HUES48 (cell line): ENCODE results near the gene PCBP3.

Experiments used
- H3K27ac ChIP-seq: one replicate; pipeline ENCODE4 v1.7.0; 2013; ENCODE audit warnings: low read depth, low read length, inconsistent platforms
- H3K27me3 ChIP-seq: 2 replicates; pipeline ENCODE4 v1.6.1; 2013; ENCODE audit warnings: mild to moderate bottlenecking, low read length; ENCODE audit not compliant: control insufficient read depth, insufficient read depth
- H3K36me3 ChIP-seq: 2 replicates; pipeline ENCODE4 v1.6.1; 2013; ENCODE audit warnings: low read length; ENCODE audit not compliant: control insufficient read depth, insufficient read depth
- H3K4me1 ChIP-seq: 2 replicates; pipeline ENCODE4 v1.6.1; 2013; ENCODE audit warnings: mild to moderate bottlenecking, low read length; ENCODE audit not compliant: control insufficient read depth, insufficient read depth
- H3K4me3 ChIP-seq: 2 replicates; pipeline ENCODE4 v1.5.1; 2013; ENCODE audit warnings: mild to moderate bottlenecking, low read depth, low read length
- H3K9ac ChIP-seq: 2 replicates; pipeline ENCODE4 v1.6.1; 2013; ENCODE audit warnings: mild to moderate bottlenecking, low read depth, low read length, moderate library complexity
- H3K9me3 ChIP-seq: 2 replicates; pipeline ENCODE4 v1.6.1; 2013; ENCODE audit warnings: low read length; ENCODE audit not compliant: control insufficient read depth, insufficient read depth

The PCBP3 gene

DNA sequence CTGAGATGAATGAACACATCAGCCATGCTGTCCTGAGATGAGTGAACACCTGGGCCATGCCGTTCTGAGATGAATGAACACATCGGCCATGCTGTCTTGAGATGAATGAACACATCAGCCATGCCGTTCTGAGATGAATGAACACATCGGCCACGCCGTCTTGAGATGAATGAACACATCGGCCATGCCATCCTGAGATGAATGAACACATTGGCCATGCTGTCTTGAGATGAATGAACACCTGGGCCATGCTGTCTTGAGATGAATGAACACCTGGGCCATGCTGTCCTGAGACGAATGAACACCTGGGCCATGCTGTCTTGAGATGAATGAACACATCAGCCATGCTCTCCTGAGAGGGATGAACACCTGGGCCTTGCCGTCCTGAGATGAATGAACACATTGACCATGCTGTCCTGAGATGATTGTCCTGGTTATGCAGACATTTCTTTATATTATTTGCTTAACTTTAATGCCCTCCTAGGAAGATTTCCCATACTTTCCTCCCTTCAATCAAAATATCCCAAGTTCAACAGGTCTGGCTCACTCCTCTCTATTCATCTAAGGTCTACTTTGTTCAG lies 289.5 kb downstream of the PCBP3 start:
- H3K36me3 ChIP-seq: no peaks in the 10 kb centered on the region
- peaks cover 29% of the 10 kb centered on the region for H3K9me3 ChIP-seq
- H3K27me3 ChIP-seq: no peaks in the 10 kb centered on the region
- H3K4me1 ChIP-seq: no peaks in the 10 kb centered on the region
- H3K4me3 ChIP-seq: no peak overlapping the region
- H3K27ac ChIP-seq: no peak overlapping the region
- H3K9ac ChIP-seq: no peak overlapping the region

DNA sequence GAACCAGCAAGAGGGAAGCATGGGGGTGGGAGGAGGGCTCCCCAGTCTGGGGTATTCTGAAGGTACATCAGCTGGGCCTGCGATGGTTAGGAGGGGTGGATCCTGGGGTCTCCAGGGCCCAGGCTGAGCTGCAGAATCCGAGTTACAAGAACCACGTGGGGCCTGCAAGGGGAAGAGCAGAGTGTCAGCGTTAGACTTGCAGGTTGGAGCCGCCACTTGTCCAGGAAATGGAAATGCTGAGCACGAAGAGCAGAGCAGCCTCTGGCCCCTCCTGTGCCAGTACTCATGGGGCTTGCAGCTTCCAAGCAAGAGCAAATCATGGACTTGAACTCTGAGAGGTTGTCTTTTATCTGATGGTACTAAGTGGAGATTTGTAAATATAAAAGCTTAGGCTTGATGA lies 290.6 kb downstream of the PCBP3 start:
- Histone ChIP-seq H3K27ac (no peak overlapping the region), H3K9me3 (peaks cover 29% of the 10 kb centered on the region), H3K4me3 (no peak overlapping the region), H3K27me3 (no peaks in the 10 kb centered on the region), H3K9ac (no peak overlapping the region), H3K4me1 (no peaks in the 10 kb centered on the region), H3K36me3 (no peaks in the 10 kb centered on the region)

GRCh38 chr21:45934554-45934953 lies 291.0 kb downstream of the PCBP3 start:
- no peaks in the 10 kb centered on the region for H3K4me1 ChIP-seq
- no peak overlapping the region for H3K4me3 ChIP-seq
- H3K9ac ChIP-seq: no peak overlapping the region
- no peaks in the 10 kb centered on the region for H3K27me3 ChIP-seq
- no peaks in the 10 kb centered on the region for H3K36me3 ChIP-seq
- peaks cover 29% of the 10 kb centered on the region for H3K9me3 ChIP-seq
- no peak overlapping the region for H3K27ac ChIP-seq

DNA sequence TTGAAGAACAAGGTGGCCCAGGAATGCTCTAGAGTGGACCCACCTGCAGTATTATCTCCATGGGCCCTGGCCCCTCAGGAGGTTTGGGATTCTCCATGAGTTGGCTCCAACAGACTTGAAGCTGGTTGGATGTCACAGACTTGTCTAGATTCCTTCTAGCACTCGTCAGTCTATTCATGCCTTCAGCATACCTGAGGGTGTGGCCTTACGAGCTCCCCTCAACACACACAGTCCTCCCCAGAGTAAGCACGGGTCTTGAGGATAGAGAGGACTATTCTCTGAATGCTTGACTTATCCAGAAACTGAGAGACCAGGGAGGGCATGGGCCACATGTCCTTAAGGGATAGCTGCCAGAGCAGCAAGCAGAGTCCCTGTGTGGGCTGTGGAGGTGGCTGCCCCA lies 292.1 kb downstream of the PCBP3 start:
- Histone ChIP-seq H3K27me3 (no peaks in the 10 kb centered on the region), H3K4me3 (no peak overlapping the region), H3K36me3 (no peaks in the 10 kb centered on the region), H3K4me1 (no peaks in the 10 kb centered on the region), H3K27ac (no peak overlapping the region), H3K9ac (no peak overlapping the region), H3K9me3 (peaks cover 29% of the 10 kb centered on the region)

DNA sequence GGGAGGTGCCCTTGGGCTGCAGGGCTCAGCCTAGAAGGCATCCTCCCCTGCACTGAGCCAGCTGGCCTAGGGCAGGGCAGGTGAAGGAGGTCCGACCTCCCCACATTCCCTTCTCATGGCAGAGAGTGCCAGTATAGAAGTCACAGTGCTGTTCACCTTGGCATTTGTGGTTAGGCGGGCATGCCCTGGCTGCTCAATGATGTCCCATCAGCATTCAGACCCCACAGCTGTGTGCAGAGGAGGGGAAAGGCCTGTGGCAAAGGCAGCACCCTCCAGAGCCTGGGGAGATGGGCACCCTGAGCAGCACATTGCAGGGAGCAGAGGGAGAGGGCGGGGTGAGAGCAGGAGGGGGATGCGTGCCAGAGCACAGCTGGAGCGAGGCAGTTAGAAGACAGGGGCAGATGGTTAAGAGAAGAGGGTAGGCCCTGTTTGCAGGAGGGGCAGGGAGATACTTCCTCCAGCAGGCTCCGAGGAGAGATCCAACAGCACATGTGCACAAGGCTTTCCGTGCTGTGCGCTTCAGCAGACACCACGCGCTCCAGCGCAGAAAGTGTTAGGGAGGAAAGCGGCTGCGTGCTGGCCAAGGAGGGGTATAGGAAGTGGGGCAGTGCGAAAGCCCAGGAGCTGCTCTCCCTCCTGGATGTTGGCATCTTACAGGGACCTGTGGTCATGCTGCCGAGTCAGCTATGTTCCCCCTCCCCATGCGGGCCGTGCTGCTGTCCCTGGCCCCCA lies 294.4 kb downstream of the PCBP3 start:
- no peak overlapping the region for H3K9ac ChIP-seq
- H3K4me1 ChIP-seq: no peaks in the 10 kb centered on the region
- no peak overlapping the region for H3K4me3 ChIP-seq
- no peak overlapping the region for H3K27ac ChIP-seq
- no peaks in the 10 kb centered on the region for H3K27me3 ChIP-seq
- H3K9me3 ChIP-seq: peaks cover 29% of the 10 kb centered on the region
- H3K36me3 ChIP-seq: no peaks in the 10 kb centered on the region

DNA sequence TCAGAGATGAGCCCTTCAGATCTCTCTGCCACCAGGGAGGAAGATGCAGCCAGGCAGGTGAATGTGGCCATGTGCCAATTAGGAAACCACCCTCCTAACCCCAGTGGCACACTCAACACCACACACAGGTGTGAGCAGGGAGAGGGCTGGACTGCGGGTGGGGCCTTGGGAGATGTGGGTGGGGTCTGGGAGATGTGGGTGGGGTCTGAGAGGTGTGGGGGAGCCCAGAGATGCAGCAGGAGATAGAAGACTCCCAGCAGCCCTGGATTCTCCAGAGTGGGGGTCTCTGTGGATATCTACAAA lies 294.9 kb downstream of the PCBP3 start:
- no peak overlapping the region for H3K9ac ChIP-seq
- no peak overlapping the region for H3K4me3 ChIP-seq
- H3K36me3 ChIP-seq: no peaks in the 10 kb centered on the region
- no peak overlapping the region for H3K27ac ChIP-seq
- no peaks in the 10 kb centered on the region for H3K4me1 ChIP-seq
- peaks cover 29% of the 10 kb centered on the region for H3K9me3 ChIP-seq
- no peaks in the 10 kb centered on the region for H3K27me3 ChIP-seq

DNA sequence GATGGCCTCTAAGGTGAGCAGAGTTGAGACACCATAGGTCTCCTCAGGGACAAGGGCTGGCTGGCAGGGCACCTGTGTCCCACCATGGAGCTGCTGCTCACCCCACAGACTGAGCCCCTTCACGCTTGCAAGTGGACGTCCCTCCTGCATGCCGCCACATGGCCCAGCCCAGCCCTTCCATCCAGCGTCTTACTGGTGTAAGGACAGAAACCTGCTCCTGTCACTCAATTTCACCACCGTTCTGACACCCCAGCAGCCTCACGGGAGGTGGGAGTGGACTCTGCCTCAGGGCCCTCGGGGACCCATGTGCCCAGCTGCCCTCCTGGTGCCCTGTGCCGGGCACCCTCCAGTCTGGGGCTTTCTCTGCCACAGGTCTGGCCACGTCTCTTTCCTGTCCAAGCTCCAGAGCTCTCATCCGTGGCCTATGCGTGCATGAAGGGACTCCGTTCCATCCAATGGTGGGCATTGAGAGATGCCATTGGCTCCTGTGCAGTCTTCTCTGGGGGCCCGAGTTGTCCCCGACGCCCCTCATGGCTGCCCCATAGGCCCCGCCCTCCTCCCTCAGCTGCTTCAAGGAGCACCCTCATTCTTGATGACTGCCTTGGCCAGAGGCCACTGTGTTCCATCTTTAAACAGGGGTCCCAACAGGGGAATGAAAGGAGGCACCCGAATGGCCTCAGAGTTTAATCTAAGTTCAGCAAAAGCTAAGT lies 295.4 kb downstream of the PCBP3 start:
- Histone ChIP-seq H3K4me3 (no peak overlapping the region), H3K9me3 (peaks cover 29% of the 10 kb centered on the region), H3K27ac (no peak overlapping the region), H3K27me3 (no peaks in the 10 kb centered on the region), H3K4me1 (no peaks in the 10 kb centered on the region), H3K36me3 (no peaks in the 10 kb centered on the region), H3K9ac (no peak overlapping the region)

GRCh38 chr21:45939521-45940045 lies 296.1 kb downstream of the PCBP3 start:
- Histone ChIP-seq H3K27me3 (no peaks in the 10 kb centered on the region), H3K36me3 (no peaks in the 10 kb centered on the region), H3K9me3 (peaks cover 26% of the 10 kb centered on the region), H3K4me1 (no peaks in the 10 kb centered on the region), H3K9ac (no peak overlapping the region), H3K27ac (no peak overlapping the region), H3K4me3 (no peak overlapping the region)

- Histone ChIP-seq H3K27me3 (no peaks in the 10 kb centered on the region), H3K9ac (no peak overlapping the region), H3K4me3 (no peak overlapping the region), H3K4me1 (no peaks in the 10 kb centered on the region), H3K27ac (no peak overlapping the region), H3K9me3 (peaks cover 21% of the 10 kb centered on the region), H3K36me3 (no peaks in the 10 kb centered on the region)
These were observed 296.6 kb downstream of the PCBP3 start for GRCh38 chr21:45940091-45940490.

GRCh38 chr21:45940621-45941337 lies 297.3 kb downstream of the PCBP3 start:
- Histone ChIP-seq H3K27me3 (no peaks in the 10 kb centered on the region), H3K4me3 (no peak overlapping the region), H3K9me3 (peaks cover 14% of the 10 kb centered on the region), H3K27ac (no peak overlapping the region), H3K4me1 (no peaks in the 10 kb centered on the region), H3K36me3 (no peaks in the 10 kb centered on the region), H3K9ac (no peak overlapping the region)

GRCh38 chr21:45941338-45941710 lies 297.8 kb downstream of the PCBP3 start:
- Histone ChIP-seq H3K4me1 (no peaks in the 10 kb centered on the region), H3K36me3 (no peaks in the 10 kb centered on the region), H3K27ac (no peak overlapping the region), H3K9ac (no peak overlapping the region), H3K9me3 (peaks cover 10% of the 10 kb centered on the region; the same call in 1 of the 2 replicates), H3K27me3 (no peaks in the 10 kb centered on the region), H3K4me3 (no peak overlapping the region)
